Liver (tissue), 2 donors: ENCODE results near the gene FBN1.

Source experiments
- FOXA1 ChIP-seq: IDR thresholded peaks from 2 replicates; pipeline ENCODE4 v1.6.1; 2016; ENCODE audit warnings: antibody characterized with exemption
- TAF1 ChIP-seq: conservative IDR thresholded peaks from 2 replicates; pipeline ENCODE4 v1.6.1; 2016; ENCODE audit warnings: antibody characterized with exemption, mild to moderate bottlenecking
- donor health status: healthy.

DNA sequence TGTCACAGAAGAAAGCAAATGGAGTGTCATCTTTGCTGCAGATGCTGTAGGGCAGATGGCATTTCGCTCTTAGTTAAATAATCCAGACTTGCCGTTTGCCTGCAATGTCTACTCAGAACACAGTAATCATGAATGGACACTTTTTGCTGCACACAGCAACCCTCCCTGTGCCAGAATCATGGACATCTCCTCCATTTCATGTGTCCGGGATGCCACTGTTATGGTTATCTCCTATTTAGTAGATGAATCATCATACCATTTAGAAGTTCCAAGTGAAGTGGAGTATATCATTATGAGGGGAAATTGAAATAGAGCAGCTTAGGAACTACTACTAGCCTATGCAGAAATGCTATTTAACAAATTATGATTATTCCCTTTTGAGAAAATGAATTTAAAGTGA is 195.8 kb downstream of the FBN1 start:
- TF ChIP-seq FOXA1 (no peak), TAF1 (no peak)
